ENCODE data around the gene MED13L.
"Not testable (repeated sequence)": the region's sequence is repeated elsewhere in the genome, so short reads cannot be mapped to it uniquely, and the experiment has no call there.

The MED13L gene

DNA sequence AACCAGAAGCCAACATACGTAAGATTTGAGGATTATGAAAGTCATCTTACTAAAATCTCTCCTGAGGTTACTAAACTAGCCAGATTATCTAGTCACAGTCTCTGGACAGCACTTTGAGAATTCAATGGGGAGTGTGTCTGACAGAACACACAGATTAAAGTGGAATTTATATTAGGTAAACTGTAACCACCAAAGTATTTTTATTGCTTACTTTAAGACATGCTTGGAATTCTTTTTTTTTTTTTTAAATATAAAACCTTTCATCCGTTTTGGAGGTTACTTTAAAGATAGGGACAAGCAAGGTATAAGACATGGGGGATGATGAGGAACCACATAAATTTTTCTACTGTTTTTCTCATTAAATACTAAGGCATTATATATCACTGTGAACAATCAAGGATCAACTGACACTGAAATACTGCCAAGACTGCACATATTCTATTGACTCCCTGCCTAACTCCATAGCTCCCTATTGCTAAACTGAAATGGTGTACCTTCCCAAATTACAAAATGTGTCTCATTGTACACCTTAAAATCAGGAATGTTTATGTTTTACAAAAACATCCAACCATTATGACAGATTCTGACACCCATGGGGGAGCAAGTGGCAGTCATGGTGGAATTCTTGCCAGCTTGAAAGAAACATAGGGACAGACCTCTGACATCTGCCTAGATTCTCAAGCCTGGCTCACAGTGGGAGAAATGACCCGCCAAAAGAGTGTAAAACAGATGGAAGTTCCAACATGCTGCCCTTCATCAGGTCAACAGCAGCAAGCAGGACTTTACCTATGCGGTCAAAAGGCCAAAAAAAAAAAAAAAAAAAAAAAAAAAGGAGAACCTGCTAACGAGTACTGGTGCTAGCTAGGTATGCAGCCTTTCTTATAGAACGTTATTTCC lies 239.3 kb downstream of the MED13L start:
- Histone ChIP-seq H3K4me1 (ENCODE audit: control insufficient read depth, insufficient read depth, low read length) (no peaks in the 10 kb centered on the region), H3K4me3 (ENCODE audit: low read depth, low read length) (no peak overlapping the region), H3K27ac (ENCODE audit: low read depth, low read length) (no peak overlapping the region), H3K9me3 (ENCODE audit: control insufficient read depth, insufficient read depth, low read length) (no peaks in the 10 kb centered on the region), H3K36me3 (ENCODE audit: control insufficient read depth, insufficient read depth, low read length) (no peaks in the 10 kb centered on the region), H3K9ac (ENCODE audit: low read depth, low read length) (no peak overlapping the region), H3K27me3 (ENCODE audit: control insufficient read depth, insufficient read depth, low read length) (no peaks in the 10 kb centered on the region)

DNA sequence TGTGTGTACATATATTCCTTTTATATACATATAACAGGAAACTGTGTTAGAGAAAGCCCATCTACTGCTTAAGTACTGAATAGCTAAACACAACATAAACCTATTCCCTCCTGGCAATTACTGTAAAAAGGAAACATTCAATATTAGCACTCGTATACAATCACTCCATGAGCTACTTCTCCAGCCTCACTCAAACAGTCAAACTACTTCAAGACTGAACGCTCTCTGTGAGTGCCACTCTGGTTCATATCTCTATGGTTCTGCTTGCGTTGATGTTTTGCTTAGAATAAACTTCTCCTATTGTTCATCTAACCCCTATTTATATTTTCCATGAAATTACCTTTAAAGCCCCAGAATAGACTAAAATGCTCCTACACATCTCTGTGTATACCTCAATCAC lies 243.7 kb downstream of the MED13L start:
- H3K9me3 ChIP-seq (ENCODE audit: control insufficient read depth, insufficient read depth, low read length), result no peaks in the 10 kb centered on the region
- H3K9ac ChIP-seq (ENCODE audit: low read depth, low read length), result no peak overlapping the region
- H3K4me3 ChIP-seq (ENCODE audit: low read depth, low read length), result no peak overlapping the region
- no peaks in the 10 kb centered on the region for H3K4me1 ChIP-seq (ENCODE audit: control insufficient read depth, insufficient read depth, low read length)
- H3K27me3 ChIP-seq (ENCODE audit: control insufficient read depth, insufficient read depth, low read length), result no peaks in the 10 kb centered on the region
- no peak overlapping the region for H3K27ac ChIP-seq (ENCODE audit: low read depth, low read length)
- no peaks in the 10 kb centered on the region for H3K36me3 ChIP-seq (ENCODE audit: control insufficient read depth, insufficient read depth, low read length)

DNA sequence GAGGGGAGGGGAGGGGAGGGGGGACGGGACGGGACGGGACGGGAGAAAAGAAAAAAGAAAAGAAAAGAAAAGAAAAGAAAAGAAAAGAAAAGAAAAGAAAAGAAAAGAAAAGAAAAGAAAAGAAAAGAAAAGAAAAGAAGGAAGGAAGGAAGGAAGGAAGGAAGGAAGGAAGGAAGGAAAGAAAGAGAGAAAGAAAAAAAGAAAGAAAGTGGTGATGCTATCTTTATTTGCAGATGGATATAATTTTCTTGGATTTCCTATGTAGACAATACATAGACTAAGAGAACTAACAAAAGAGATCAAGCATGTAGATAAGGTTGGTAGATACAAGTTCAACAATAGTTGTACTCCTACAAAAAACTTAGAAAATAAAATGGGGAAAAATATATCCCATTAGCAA lies 245.9 kb downstream of the MED13L start:
- not testable (repeated sequence) for H3K4me3 ChIP-seq (ENCODE audit: low read depth, low read length); H3K9ac ChIP-seq (ENCODE audit: low read depth, low read length); H3K9me3 ChIP-seq (ENCODE audit: control insufficient read depth, insufficient read depth, low read length); H3K4me1 ChIP-seq (ENCODE audit: control insufficient read depth, insufficient read depth, low read length); H3K27me3 ChIP-seq (ENCODE audit: control insufficient read depth, insufficient read depth, low read length); H3K36me3 ChIP-seq (ENCODE audit: control insufficient read depth, insufficient read depth, low read length); H3K27ac ChIP-seq (ENCODE audit: low read depth, low read length)

DNA sequence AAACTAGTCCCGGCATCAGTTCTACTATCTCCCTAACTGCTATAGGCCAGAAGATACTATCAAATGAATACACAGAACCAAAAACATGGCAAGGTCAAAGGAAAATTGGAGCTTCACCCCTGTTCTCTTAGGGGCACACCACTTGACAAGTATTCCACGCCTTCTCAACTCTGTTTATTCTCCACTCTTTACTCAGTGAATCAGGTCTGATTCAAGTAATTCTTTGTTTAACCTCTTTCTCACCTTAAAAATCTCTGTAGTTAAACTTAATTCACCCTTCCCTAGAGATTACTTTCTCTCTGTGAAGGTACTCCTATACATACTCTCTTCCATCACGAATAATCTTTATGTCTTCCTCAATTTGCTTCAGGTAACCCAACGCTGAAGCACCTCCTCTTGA lies 248.9 kb downstream of the MED13L start:
- peaks cover 9% of the 10 kb centered on the region for H3K4me1 ChIP-seq (ENCODE audit: control insufficient read depth, insufficient read depth, low read length)
- no peak overlapping the region for H3K4me3 ChIP-seq (ENCODE audit: low read depth, low read length)
- no peak overlapping the region for H3K27ac ChIP-seq (ENCODE audit: low read depth, low read length)
- no peaks in the 10 kb centered on the region for H3K36me3 ChIP-seq (ENCODE audit: control insufficient read depth, insufficient read depth, low read length)
- no peaks in the 10 kb centered on the region for H3K9me3 ChIP-seq (ENCODE audit: control insufficient read depth, insufficient read depth, low read length)
- no peaks in the 10 kb centered on the region for H3K27me3 ChIP-seq (ENCODE audit: control insufficient read depth, insufficient read depth, low read length)
- no peak overlapping the region for H3K9ac ChIP-seq (ENCODE audit: low read depth, low read length)

DNA sequence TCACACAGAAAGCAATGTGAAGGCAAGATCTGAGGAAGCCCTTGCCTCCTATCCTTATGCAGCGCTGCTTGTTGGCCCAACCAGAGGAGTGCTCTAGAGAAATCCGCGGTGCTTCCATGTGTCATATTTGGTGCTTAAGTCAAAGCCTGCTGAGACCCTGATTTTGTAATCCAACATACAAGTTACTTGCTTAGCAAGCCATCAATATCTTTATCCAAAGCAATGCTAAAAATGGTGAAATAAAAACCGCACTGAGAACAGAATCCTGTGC lies 250.0 kb downstream of the MED13L start:
- Histone ChIP-seq H3K9me3 (ENCODE audit: control insufficient read depth, insufficient read depth, low read length) (no peaks in the 10 kb centered on the region), H3K9ac (ENCODE audit: low read depth, low read length) (no peak overlapping the region), H3K27me3 (ENCODE audit: control insufficient read depth, insufficient read depth, low read length) (no peaks in the 10 kb centered on the region), H3K27ac (ENCODE audit: low read depth, low read length) (no peak overlapping the region), H3K36me3 (ENCODE audit: control insufficient read depth, insufficient read depth, low read length) (no peaks in the 10 kb centered on the region), H3K4me3 (ENCODE audit: low read depth, low read length) (no peak overlapping the region), H3K4me1 (ENCODE audit: control insufficient read depth, insufficient read depth, low read length) (peaks cover 9% of the 10 kb centered on the region)

DNA sequence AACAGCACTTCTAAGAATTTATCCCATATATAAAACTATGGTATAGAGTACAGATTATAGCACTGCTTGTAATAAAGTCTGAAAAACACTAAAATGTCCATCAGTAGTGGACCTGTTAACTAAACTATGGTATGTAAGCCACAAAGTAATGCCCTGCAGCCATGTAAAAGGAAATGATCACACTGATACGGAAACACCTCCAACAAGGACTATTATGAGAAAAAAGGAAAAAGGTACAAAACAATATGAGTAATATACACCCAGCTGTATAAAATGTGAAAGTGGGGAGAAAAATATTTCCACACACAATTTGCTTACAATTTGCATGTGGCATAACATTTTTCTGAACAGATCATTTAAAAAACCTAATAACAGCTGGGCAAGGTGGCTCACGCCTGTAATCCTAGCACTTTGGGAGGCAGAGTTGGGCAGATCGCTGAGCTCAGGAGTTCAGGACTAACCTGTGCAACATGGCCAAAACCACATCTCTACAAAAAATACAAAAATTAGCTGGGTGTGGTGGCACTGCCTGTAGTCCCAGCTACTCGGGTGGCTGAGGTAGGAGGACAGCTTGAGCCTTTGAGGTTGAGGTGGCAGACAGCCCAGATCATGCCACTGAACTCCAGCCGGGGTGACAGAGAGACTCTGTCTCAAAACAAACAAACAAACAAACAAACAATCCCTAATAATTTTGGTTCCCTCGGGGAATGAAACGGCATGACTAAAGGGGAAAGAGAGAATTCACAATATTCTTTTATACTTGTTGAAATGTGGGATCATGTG lies 250.5 kb downstream of the MED13L start:
- Histone ChIP-seq H3K36me3 (ENCODE audit: control insufficient read depth, insufficient read depth, low read length) (no peaks in the 10 kb centered on the region), H3K4me1 (ENCODE audit: control insufficient read depth, insufficient read depth, low read length) (peaks cover 9% of the 10 kb centered on the region), H3K9me3 (ENCODE audit: control insufficient read depth, insufficient read depth, low read length) (no peaks in the 10 kb centered on the region), H3K27me3 (ENCODE audit: control insufficient read depth, insufficient read depth, low read length) (no peaks in the 10 kb centered on the region), H3K9ac (ENCODE audit: low read depth, low read length) (no peak overlapping the region), H3K4me3 (ENCODE audit: low read depth, low read length) (no peak overlapping the region), H3K27ac (ENCODE audit: low read depth, low read length) (no peak overlapping the region)

DNA sequence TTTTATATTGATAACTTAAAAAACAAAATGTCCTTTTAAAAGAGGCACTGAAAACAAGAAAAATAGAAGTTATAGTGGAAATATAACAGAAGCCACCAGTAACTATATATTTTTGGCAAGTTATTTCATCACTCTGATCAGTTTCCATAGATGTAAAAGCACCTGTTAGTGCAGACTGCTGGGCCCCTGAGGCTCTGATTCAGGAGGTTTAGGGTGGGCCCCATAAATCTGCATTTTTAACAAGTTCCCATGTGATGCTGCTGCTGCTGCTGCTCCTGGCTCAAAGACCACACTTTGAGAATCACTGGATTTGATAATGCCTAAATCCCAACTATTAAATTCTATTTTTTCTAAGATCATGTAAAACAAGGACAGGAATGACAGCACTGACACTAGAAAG lies 251.1 kb downstream of the MED13L start:
- Histone ChIP-seq H3K27me3 (ENCODE audit: control insufficient read depth, insufficient read depth, low read length) (no peaks in the 10 kb centered on the region), H3K27ac (ENCODE audit: low read depth, low read length) (no peak overlapping the region), H3K9me3 (ENCODE audit: control insufficient read depth, insufficient read depth, low read length) (no peaks in the 10 kb centered on the region), H3K4me3 (ENCODE audit: low read depth, low read length) (no peak overlapping the region), H3K4me1 (ENCODE audit: control insufficient read depth, insufficient read depth, low read length) (peaks cover 9% of the 10 kb centered on the region), H3K36me3 (ENCODE audit: control insufficient read depth, insufficient read depth, low read length) (no peaks in the 10 kb centered on the region), H3K9ac (ENCODE audit: low read depth, low read length) (no peak overlapping the region)

DNA sequence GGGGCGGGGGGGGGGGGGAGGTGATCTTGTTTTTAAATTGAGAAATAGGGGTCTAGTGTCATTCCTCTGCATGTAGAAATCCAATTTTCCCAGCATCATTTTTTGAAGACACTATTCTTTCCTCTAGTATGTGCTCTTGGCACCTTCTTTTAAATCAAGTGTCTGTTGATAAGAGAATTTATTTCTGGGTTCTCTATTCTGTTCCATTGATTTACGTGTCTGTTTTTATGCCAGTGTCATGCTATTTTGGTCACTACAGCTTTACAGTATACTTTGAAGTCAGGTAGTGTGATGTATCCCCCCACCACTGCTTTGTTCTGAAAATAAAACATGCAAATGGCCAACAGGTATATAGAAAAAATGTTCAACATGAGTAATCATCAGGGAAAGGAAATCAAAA lies 252.7 kb downstream of the MED13L start:
- peaks cover 9% of the 10 kb centered on the region for H3K4me1 ChIP-seq (ENCODE audit: control insufficient read depth, insufficient read depth, low read length)
- H3K27ac ChIP-seq (ENCODE audit: low read depth, low read length), result no peak overlapping the region
- H3K9me3 ChIP-seq (ENCODE audit: control insufficient read depth, insufficient read depth, low read length), result no peaks in the 10 kb centered on the region
- H3K9ac ChIP-seq (ENCODE audit: low read depth, low read length), result no peak overlapping the region
- no peaks in the 10 kb centered on the region for H3K27me3 ChIP-seq (ENCODE audit: control insufficient read depth, insufficient read depth, low read length)
- H3K4me3 ChIP-seq (ENCODE audit: low read depth, low read length), result no peak overlapping the region
- H3K36me3 ChIP-seq (ENCODE audit: control insufficient read depth, insufficient read depth, low read length), result 0 out of 2 replicates have a peak, but pooled peaks cover 1% of the 10 kb centered on the region

DNA sequence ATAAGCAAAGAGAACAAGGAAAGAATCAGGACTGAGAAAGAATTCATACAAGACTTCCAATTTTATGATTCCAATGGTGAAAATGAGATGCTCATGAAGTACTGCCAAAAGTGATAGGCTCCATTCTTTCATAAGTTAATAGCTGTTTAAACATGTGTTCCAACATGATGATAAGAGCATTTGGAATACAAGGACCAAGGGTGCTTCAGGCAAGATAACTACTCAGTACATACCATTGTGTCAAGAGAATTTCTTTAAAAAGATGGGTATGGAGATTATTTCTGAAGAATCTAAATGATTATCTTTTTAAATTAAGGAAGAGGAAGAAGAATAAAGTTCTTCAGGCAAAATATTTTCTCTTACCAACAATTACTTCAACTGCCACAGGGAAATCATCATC lies 258.1 kb downstream of the MED13L start:
- H3K36me3 ChIP-seq (ENCODE audit: control insufficient read depth, insufficient read depth, low read length), result peaks cover 39% of the 10 kb centered on the region
- H3K4me1 ChIP-seq (ENCODE audit: control insufficient read depth, insufficient read depth, low read length), result no peaks in the 10 kb centered on the region
- no peak overlapping the region for H3K4me3 ChIP-seq (ENCODE audit: low read depth, low read length)
- no peaks in the 10 kb centered on the region for H3K27me3 ChIP-seq (ENCODE audit: control insufficient read depth, insufficient read depth, low read length)
- no peak overlapping the region for H3K9ac ChIP-seq (ENCODE audit: low read depth, low read length)
- no peak overlapping the region for H3K27ac ChIP-seq (ENCODE audit: low read depth, low read length)
- no peaks in the 10 kb centered on the region for H3K9me3 ChIP-seq (ENCODE audit: control insufficient read depth, insufficient read depth, low read length)

DNA sequence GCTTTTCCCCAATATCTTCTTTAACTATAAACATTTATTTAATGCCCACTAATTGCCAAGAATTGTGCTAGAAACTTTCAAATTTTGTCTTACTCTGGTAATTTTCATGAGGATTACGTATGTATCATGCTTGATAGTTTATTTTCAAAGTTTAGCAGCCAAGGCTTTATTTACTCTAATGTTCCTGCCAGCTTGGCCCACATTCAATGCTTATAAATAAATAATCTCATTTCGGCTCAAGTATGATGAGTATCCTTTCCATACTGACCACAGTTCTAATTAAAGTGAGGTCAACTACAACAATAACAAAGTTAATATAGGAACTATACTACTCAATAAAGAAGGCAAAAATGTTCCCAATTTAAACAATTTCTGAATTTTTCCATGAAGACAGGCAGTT lies 259.2 kb downstream of the MED13L start:
- Histone ChIP-seq H3K9ac (ENCODE audit: low read depth, low read length) (no peak overlapping the region), H3K36me3 (ENCODE audit: control insufficient read depth, insufficient read depth, low read length) (peaks cover 49% of the 10 kb centered on the region), H3K4me3 (ENCODE audit: low read depth, low read length) (no peak overlapping the region), H3K9me3 (ENCODE audit: control insufficient read depth, insufficient read depth, low read length) (no peaks in the 10 kb centered on the region), H3K27me3 (ENCODE audit: control insufficient read depth, insufficient read depth, low read length) (no peaks in the 10 kb centered on the region), H3K4me1 (ENCODE audit: control insufficient read depth, insufficient read depth, low read length) (peaks cover under 1% of the 10 kb centered on the region; the same call in 1 of the 2 replicates), H3K27ac (ENCODE audit: low read depth, low read length) (no peak overlapping the region)

DNA sequence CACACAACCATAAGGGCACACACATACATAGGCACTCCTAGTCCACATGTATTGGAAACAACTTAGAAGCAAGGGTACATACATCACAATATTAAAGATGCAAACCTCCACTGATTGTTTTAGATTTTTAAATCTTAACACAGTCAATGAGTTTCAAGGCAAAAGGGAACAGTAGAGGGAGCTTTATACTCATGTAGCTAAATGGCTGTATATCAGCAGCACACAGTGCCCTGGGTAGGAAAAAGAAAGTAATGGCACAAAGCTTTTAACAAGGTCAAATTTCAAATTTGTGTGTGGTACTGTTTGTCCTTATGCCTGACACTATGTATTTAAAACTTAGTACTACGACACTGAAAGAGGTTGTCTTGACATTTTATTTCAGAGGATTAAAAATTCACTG lies 262.0 kb downstream of the MED13L start:
- Histone ChIP-seq H3K36me3 (ENCODE audit: control insufficient read depth, insufficient read depth, low read length) (peaks cover 64% of the 10 kb centered on the region), H3K9ac (ENCODE audit: low read depth, low read length) (no peak overlapping the region), H3K9me3 (ENCODE audit: control insufficient read depth, insufficient read depth, low read length) (no peaks in the 10 kb centered on the region), H3K27ac (ENCODE audit: low read depth, low read length) (no peak overlapping the region), H3K4me1 (ENCODE audit: control insufficient read depth, insufficient read depth, low read length) (peaks cover 9% of the 10 kb centered on the region; the same call in 1 of the 2 replicates), H3K4me3 (ENCODE audit: low read depth, low read length) (no peak overlapping the region), H3K27me3 (ENCODE audit: control insufficient read depth, insufficient read depth, low read length) (no peaks in the 10 kb centered on the region)

Data from HUES48 (cell line).